Prostate gland (tissue), 2 donors: ENCODE results near the gene TUBG1. TPM values are rescaled to one million over a fixed set of nuclear protein-coding genes. Genes with fewer than 3 reads are reported as not detected.
"Not testable (repeated sequence)": the region's sequence is repeated elsewhere in the genome, so short reads cannot be mapped to it uniquely, and the experiment has no call there.

Experiments used
- DNase-seq: peaks from one replicate; pipeline ENCODE4 v3.0.0-alpha.2; 2019; ENCODE audit warnings: low spot score
- H3K27ac ChIP-seq, 2 donors: fragments of 200-600 bp; sonication (generic); 2 replicates each; pipeline ENCODE4 v1.5.1; 2017 to 2019
- H3K27me3 ChIP-seq: fragments of 200-600 bp; sonication (generic); replicated peaks from 2 replicates; pipeline ENCODE4 v1.5.1; 2019; ENCODE audit not compliant: insufficient read depth
- H3K36me3 ChIP-seq, 2 donors: fragments of 200-600 bp; sonication (generic); 1 replicate in 1 of 2; 2 replicates in 1 of 2; pipeline versions ENCODE4 v1.5.1 to v1.8.1; 2017 to 2019
- H3K4me1 ChIP-seq: fragments of 200-600 bp; sonication (generic); replicated peaks from 2 replicates; pipeline ENCODE4 v1.5.1; 2019
- H3K4me3 ChIP-seq, 2 donors: fragments of 200-600 bp; sonication (generic); 2 replicates each; pipeline ENCODE4 v1.5.1; 2017 to 2019
- H3K9me3 ChIP-seq: fragments of 200-600 bp; sonication (generic); 2 replicates; pipeline ENCODE4 v1.5.1; 2017
- CTCF ChIP-seq, 4 experiments: fragments of 200-600 bp in 2 of 4; fragments of 450-650 bp in 2 of 4; sonication (generic) in 2 of 4; IDR thresholded peaks; 1 replicate in 3 of 4; 2 replicates in 1 of 4; pipeline ENCODE4 v1.5.1; 2016 to 2019; ENCODE audit warnings: antibody characterized with exemption in 4 of 4, mild to moderate bottlenecking in 2 of 4, moderate library complexity in 2 of 4
- POLR2A ChIP-seq: fragments of 450-650 bp; IDR thresholded peaks from one replicate; pipeline ENCODE4 v1.6.1; 2016; ENCODE audit warnings: antibody characterized with exemption, mild to moderate bottlenecking
- POLR2AphosphoS5 ChIP-seq: sonication (generic); formaldehyde crosslinking; IDR thresholded peaks from one replicate; pipeline ENCODE4 v1.6.1; 2017; ENCODE audit warnings: antibody characterized with exemption
- WGBS: methylation state at CpG from one replicate; pipeline ENCODE4 v1.1.5; 2018; 5-methylcytosine and 5-hydroxymethylcytosine counted together
- intact Hi-C: fragments of 100-400 bp; cut with DNase I; formaldehyde crosslinking; loops from one replicate; pipeline ENCODE4 v1.14.2; 2022
- total RNA-seq, 2 donors: library from RNA; depleted of rRNA; stranded (reverse); fragments of >200 nt; gene quantifications; one replicate each; pipeline ENCODE4 v1.1.0, GENCODE V29; 2016

Gene TUBG1
- total RNA-seq, 2 donors from 2014 or later, result 38.7 to 78.4 TPM

DNA sequence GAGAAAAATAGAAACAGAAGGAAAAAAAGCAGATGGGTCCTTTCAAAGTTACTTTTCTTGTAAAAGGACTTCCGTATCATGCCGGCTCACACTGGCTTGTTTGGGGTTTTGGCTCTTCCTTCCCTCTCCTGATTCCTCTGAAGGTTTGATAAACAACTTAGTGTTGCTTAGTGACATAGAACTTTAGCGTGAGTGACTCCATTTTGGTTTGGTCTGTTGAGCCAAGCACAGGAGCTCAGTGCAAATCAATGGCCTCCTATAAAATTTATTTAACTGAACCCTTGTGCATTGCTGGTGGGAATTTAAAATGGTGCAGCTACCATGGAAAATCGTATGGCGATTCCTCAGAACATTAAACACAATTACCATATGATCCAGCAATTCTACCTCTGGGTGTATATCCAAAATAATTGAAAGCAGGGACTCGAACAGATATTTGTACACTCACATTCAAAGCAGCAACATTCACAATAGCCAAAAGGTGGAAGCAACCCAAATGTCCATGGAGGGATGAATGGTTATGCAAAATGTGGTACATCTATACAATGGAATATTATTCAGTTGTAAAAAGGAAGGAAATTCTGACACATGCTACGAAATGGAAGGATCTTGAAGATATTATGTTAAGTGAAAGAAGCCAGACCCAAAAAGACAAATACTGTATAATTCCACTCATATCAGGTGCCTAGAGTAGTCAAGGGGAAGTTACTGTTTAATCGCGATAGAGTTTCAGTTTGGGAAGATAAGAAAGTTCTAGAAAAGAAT is 48.5 kb downstream of the TUBG1 start:
- H3K9me3 ChIP-seq, result no peaks in the 10 kb centered on the region
- WGBS, result 84% methylated on average over 9 of the region's 9 CpGs
- no peaks in the 10 kb centered on the region for H3K4me1 ChIP-seq
- TF ChIP-seq POLR2A, result no peak
- TF ChIP-seq CTCF (IDR thresholded peaks at IDR 0.05), result no peak
- TF ChIP-seq POLR2AphosphoS5, result no peak
- intact Hi-C loops, result loop anchor here (5.0 kb wide), 1 partner anchor 51 kb away; the partner anchor contains the start of genes RETREG3 and TUBG1
- H3K27ac ChIP-seq, result no peak overlapping the region
- no peaks in the 10 kb centered on the region for H3K36me3 ChIP-seq
- no peak overlapping the region for H3K4me3 ChIP-seq
- no peaks in the 10 kb centered on the region for H3K27me3 ChIP-seq
- DNase-seq, result no peak

DNA sequence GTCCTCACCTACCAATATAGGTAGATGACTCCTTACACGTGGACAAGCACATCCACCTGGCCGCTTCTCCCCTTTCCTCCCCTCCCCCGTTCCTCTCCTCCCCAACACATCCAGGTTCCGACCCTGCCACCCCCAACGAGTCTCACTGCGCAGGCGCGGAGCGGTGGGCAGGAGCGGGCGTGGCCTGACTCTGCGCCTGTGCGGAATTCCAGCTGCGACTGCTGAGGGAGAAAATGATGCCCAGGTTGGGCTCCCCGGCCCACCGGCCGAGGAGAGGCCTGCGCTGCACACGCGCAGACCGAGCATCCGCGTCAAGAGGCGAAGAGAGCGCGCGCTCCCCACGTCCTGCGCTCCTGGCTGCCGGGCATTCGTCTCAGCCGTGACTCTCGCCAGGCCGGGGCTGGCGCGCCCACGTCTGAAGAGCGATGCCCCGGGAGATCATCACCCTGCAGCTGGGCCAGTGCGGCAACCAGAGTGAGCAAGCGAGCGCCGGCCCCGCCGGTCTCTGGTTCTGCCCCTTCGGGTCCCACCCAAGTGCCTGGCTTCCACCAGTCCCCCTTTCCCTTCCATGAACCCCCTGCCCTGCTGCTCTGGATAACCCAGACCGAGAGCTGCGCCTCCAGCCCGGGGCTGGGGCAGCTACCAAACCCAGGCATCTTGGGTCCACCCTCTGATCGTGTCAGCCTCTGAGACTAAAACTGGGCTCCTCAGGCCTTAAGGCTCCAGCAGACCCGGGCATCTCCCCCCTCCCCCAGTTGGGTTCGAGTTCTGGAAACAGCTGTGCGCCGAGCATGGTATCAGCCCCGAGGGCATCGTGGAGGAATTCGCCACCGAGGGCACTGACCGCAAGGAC is 49.8 kb downstream of the TUBG1 start, which contains the start of gene TUBG2:
TUBG2 (plus strand) TSS at position 206 of the 853 bp plus-strand sequence; CDS start at position 426, 220 bp downstream.
- Histone ChIP-seq H3K4me3 (peak within 1 kb of the TSS; percentile 52 to 54), H3K27me3 (no peaks in the 10 kb centered on the region), H3K36me3 (no peaks in the 10 kb centered on the region), H3K27ac (peak within 1 kb of the TSS; percentile 79 to 82), H3K4me1 (no peaks in the 10 kb centered on the region), H3K9me3 (no peaks in the 10 kb centered on the region)
- intact Hi-C loops, result loop anchor here (5.0 kb wide), 1 partner anchor 52 kb away; the partner anchor contains the start of genes RETREG3 and TUBG1
- WGBS, result under 1% methylated on average over 51 of the region's 59 CpGs
- TF ChIP-seq CTCF (IDR thresholded peaks at IDR 0.05), result peak in 1 of 4 experiments; percentile 16
- peak; percentile 85 for TF ChIP-seq POLR2A
- peak; percentile 95 for TF ChIP-seq POLR2AphosphoS5
- peak; percentile 81 for DNase-seq

- H3K27me3 ChIP-seq, H3K36me3 ChIP-seq, DNase-seq, H3K4me1 ChIP-seq, H3K9me3 ChIP-seq: not testable (repeated sequence)
- Histone ChIP-seq H3K4me3 (peak overlapping the region; percentile 52 to 54), H3K27ac (peak overlapping the region in 1 of 2 donors; percentile 82)
- intact Hi-C loops, result loop anchor here (5.0 kb wide), 1 partner anchor 53 kb away; the partner anchor contains the start of genes RETREG3 and TUBG1
- WGBS, result 57% methylated on average over 1 of the region's 14 CpGs
These were observed 50.4 kb downstream of the TUBG1 start for GRCh38 chr17:42659932-42660274.

DNA sequence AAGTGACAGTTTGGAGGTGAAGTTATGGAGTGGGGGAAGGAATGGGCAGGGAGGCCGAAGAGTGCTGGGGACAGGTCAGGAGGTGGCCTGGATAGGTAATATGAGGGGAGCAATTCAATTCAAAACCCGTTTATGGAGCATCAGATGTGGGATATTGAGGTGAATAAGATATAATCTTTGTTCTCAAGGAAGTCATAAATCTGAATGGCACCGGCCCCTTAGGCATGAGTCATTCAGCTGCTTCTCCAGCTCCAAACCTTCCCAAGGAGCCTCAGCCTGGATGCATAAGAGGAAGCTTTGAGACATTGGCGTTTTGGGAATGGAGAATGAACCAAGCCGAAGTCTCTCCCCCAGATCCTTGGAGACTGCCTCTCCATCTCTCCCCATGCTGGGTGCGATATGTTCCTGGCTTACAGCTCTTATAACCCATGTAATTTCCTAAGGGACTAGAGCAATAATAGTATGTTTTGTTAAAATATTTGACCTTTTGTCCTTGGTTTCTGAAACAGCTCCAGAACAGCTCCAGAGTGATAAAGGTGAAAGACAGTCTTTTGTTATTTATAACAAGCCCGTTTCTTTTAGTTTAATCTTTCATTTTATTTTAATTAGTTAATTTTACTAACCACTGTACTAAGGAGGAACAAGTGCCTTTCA is 51.3 kb downstream of the TUBG1 start:
- Histone ChIP-seq H3K27me3 (no peaks in the 10 kb centered on the region), H3K4me3 (no peak overlapping the region), H3K27ac (peak overlapping the region; percentile 5 to 39), H3K9me3 (no peaks in the 10 kb centered on the region), H3K4me1 (no peaks in the 10 kb centered on the region), H3K36me3 (no peaks in the 10 kb centered on the region)
- intact Hi-C loops, result no loop called here
- TF ChIP-seq POLR2A, result no peak
- TF ChIP-seq POLR2AphosphoS5, result peak; percentile 70
- peak; percentile 65 for DNase-seq
- WGBS, result 17% methylated on average over 7 of the region's 7 CpGs

Other genes starting within 250 kb of the TUBG1 start
- 100 to 1,000 TPM; 188 to 230 TPM for gene STAT3, start 221.2 kb upstream of the TUBG1 start, total RNA-seq
- gene CAVIN1, start 186.4 kb upstream of the TUBG1 start, total RNA-seq, result 100 to 1,000 TPM; 214 to 220 TPM
- gene ATP6V0A1, start 150.8 kb upstream of the TUBG1 start, total RNA-seq, result 10 to 100 TPM; 78.0 to 80.3 TPM
- gene NAGLU, start 73.4 kb upstream of the TUBG1 start, total RNA-seq, result 100 to 1,000 TPM in 1 of 2 donors, 10 to 100 TPM in 1; 81.5 to 123 TPM
- gene HSD17B1, start 56.8 kb upstream of the TUBG1 start, total RNA-seq, result 10 to 100 TPM in 1 of 2 donors, 1 to 10 TPM in 1; 4.1 to 16.2 TPM
- 10 to 100 TPM; 52.6 to 80.5 TPM for gene COASY, start 47.5 kb upstream of the TUBG1 start, total RNA-seq
- gene MLX, start 42.6 kb upstream of the TUBG1 start, total RNA-seq, result 10 to 100 TPM; 28.1 to 52.3 TPM
- 10 to 100 TPM in 1 of 2 donors, 1 to 10 TPM in 1; 2.9 to 11.2 TPM for gene PSMC3IP, start 32.0 kb upstream of the TUBG1 start, total RNA-seq
- gene RETREG3, start 309 bp upstream of the TUBG1 start, total RNA-seq, result 100 to 1,000 TPM in 1 of 2 donors, 10 to 100 TPM in 1; 92.8 to 126 TPM
- gene TUBG2, start 49.6 kb downstream of the TUBG1 start, total RNA-seq, result 10 to 100 TPM; 36.8 to 57.7 TPM
- gene PLEKHH3, start 67.3 kb downstream of the TUBG1 start, total RNA-seq, result 100 to 1,000 TPM in 1 of 2 donors, 10 to 100 TPM in 1; 87.4 to 102 TPM
- 1 to 10 TPM; 1.2 to 10.0 TPM for gene CCR10, start 72.2 kb downstream of the TUBG1 start, total RNA-seq
- gene CNTNAP1, start 72.8 kb downstream of the TUBG1 start, total RNA-seq, result 1 to 10 TPM; 1.9 to 9.9 TPM
- 10 to 100 TPM; 28.5 to 61.2 TPM for gene EZH1, start 135.4 kb downstream of the TUBG1 start, total RNA-seq
- 10 to 100 TPM; 16.3 TPM for gene RAMP2, start 151.5 kb downstream of the TUBG1 start, total RNA-seq
- 10 to 100 TPM; 57.4 to 91.8 TPM for gene VPS25, start 163.8 kb downstream of the TUBG1 start, total RNA-seq
- 10 to 100 TPM; 24.7 to 28.9 TPM for gene WNK4, start 170.9 kb downstream of the TUBG1 start, total RNA-seq
- gene COA3, start 189.0 kb downstream of the TUBG1 start, total RNA-seq, result 100 to 1,000 TPM in 1 of 2 donors, 10 to 100 TPM in 1; 70.4 to 167 TPM
- 1 to 10 TPM; 1.4 to 7.7 TPM for gene CNTD1, start 189.2 kb downstream of the TUBG1 start, total RNA-seq
- 100 to 1,000 TPM in 1 of 2 donors, 10 to 100 TPM in 1; 93.9 to 139 TPM for gene BECN1, start 214.6 kb downstream of the TUBG1 start, total RNA-seq
- 10 to 100 TPM; 68.5 to 71.1 TPM for gene PSME3, start 223.7 kb downstream of the TUBG1 start, total RNA-seq
- gene AOC2, start 234.9 kb downstream of the TUBG1 start, total RNA-seq, result 1 to 10 TPM in 1 of 2 donors, under 1 TPM in 1; 0.27 to 4.9 TPM
- 10 to 100 TPM; 20.7 to 57.7 TPM for gene AOC3, start 241.5 kb downstream of the TUBG1 start, total RNA-seq